K562 (cell line): ENCODE measurements around the gene VPS18. TPM values are rescaled to one million over a fixed set of nuclear protein-coding genes. Genes with fewer than 3 reads are reported as not detected.

ENCODE experiments used
- ATAC-seq: fragments of 200-7000 bp; cut with Tn5 transposase; 3 replicates; pipeline ENCODE4 v1.9.1; 2020; ENCODE audit warnings: moderate library complexity
- BruUV-seq: library from RNA; stranded (reverse); fragments of 400-500 nt; replicated peaks from 2 replicates; lab custom pipeline; 2021; lab: Mats Ljungman, UMichigan
- CTCF ChIA-PET: fragments of 300-600 bp; formaldehyde crosslinking; extraction: SDS; loops from one replicate; lab custom pipeline; 2021; ENCODE audit warnings: low intra/inter-chr PET ratio; lab: Yijun Ruan, JAX
- POLR2A ChIA-PET: fragments of 300-600, 350-650 bp; sonication (Branson Sonifier 250); formaldehyde crosslinking; extraction: SDS; loops from one replicate; lab custom pipeline; 2021; ENCODE audit warnings: antibody characterized with exemption, inconsistent platforms; lab: Yijun Ruan, JAX
- DNase-seq, 4 experiments: peaks; one replicate each; pipeline versions ENCODE4 v3.0.0 to v3.0.0-alpha.2; 2011 to 2018; ENCODE audit warnings: low spot score in 3 of 4, mixed read lengths in 3 of 4; ENCODE audit errors: extremely low read depth in 1 of 4
- FAIRE-seq: peaks from 2 replicates; lab custom pipeline; 2011; peaks lifted over from hg19 to GRCh38; lab: Jason Lieb, UNC
- H2AFZ ChIP-seq: 2 replicates; pipeline ENCODE4 v1.6.0; 2011; ENCODE audit warnings: low read depth, low read length, control low read depth, inconsistent platforms
- H3K27ac ChIP-seq: fragments of 200-600 bp; 3 replicates; pipeline ENCODE4 v1.8.0; 2011; ENCODE audit warnings: low read depth, mild to moderate bottlenecking, control low read depth, inconsistent platforms, low read length, moderate library complexity, mixed read lengths; ENCODE audit errors: extremely low read depth
- H3K27me3 ChIP-seq, 2 experiments: fragments of 300-600 bp in 1 of 2; 2 replicates in 1 of 2; 3 replicates in 1 of 2; pipeline versions ENCODE4 v1.6.0 to v1.8.0; 2011; ENCODE audit warnings: inconsistent platforms in 2 of 2, low read length in 2 of 2, mild to moderate bottlenecking in 1 of 2, mixed read lengths in 1 of 2, moderate library complexity in 1 of 2; ENCODE audit not compliant: control insufficient read depth in 2 of 2, insufficient read depth in 2 of 2
- H3K36me3 ChIP-seq: fragments of 300-600 bp; 3 replicates; pipeline ENCODE4 v1.8.0; 2011; ENCODE audit warnings: mild to moderate bottlenecking, low read length, inconsistent platforms; ENCODE audit not compliant: control insufficient read depth, insufficient read depth
- H3K4me1 ChIP-seq, 2 experiments: fragments of 200-600 bp in 1 of 2; replicated peaks in 1 of 2; 2 replicates in 1 of 2; 3 replicates in 1 of 2; pipeline versions ENCODE4 v1.5.1 to v1.8.0; 2011; ENCODE audit warnings: inconsistent platforms in 2 of 2, low read length in 2 of 2, mild to moderate bottlenecking in 1 of 2, mixed read lengths in 1 of 2, moderate library complexity in 1 of 2; ENCODE audit not compliant: control insufficient read depth in 2 of 2, insufficient read depth in 2 of 2
- H3K4me2 ChIP-seq: 2 replicates; pipeline ENCODE4 v1.6.1; 2011; ENCODE audit warnings: low read length, control low read depth, inconsistent platforms, mixed read lengths; ENCODE audit not compliant: insufficient read depth
- H3K4me3 ChIP-seq: fragments of 200-600 bp; sonication (generic), shearing (Covaris generic); 2 replicates; pipeline ENCODE4 v1.5.1; 2016; ENCODE audit warnings: control low read depth, inconsistent platforms
- H3K79me2 ChIP-seq: fragments of 200-600 bp; 3 replicates; pipeline ENCODE4 v1.8.0; 2011; ENCODE audit warnings: low read length, inconsistent platforms; ENCODE audit not compliant: control insufficient read depth, insufficient read depth
- H3K9ac ChIP-seq, 2 experiments: 2 replicates each; pipeline versions ENCODE4 v1.6.0 to v1.6.1; 2011; ENCODE audit warnings: low read depth in 2 of 2, low read length in 2 of 2, control low read depth in 1 of 2, inconsistent platforms in 1 of 2, mild to moderate bottlenecking in 1 of 2, mixed read lengths in 1 of 2; ENCODE audit not compliant: insufficient read depth in 1 of 2
- H3K9me1 ChIP-seq: one replicate; pipeline ENCODE4 v1.6.0; 2011; ENCODE audit warnings: inconsistent platforms, mild to moderate bottlenecking, low read length, moderate library complexity; ENCODE audit not compliant: control insufficient read depth, insufficient read depth
- H3K9me3 ChIP-seq: replicated peaks from 2 replicates; pipeline ENCODE4 v1.5.1; 2011; ENCODE audit warnings: low read depth, low read length, inconsistent platforms; ENCODE audit not compliant: control insufficient read depth, insufficient read depth
- H4K20me1 ChIP-seq: replicated peaks from 2 replicates; pipeline ENCODE4 v1.6.1; 2011; ENCODE audit warnings: low read length, inconsistent platforms, mixed read lengths; ENCODE audit not compliant: control insufficient read depth, insufficient read depth
- ADNP ChIP-seq: fragments of 200-800 bp; sonication (Bioruptor generic); IDR thresholded peaks from 2 replicates; pipeline ENCODE4 v1.6.1; 2016; ENCODE audit warnings: missing genetic modification characterization, missing compliant biosample characterization
- NR2C1 ChIP-seq, 2 experiments: fragments of 450-650 bp; IDR thresholded peaks; 2 replicates each; pipeline ENCODE4 v1.6.1; 2017; ENCODE audit warnings: mild to moderate bottlenecking in 2 of 2, antibody characterized with exemption in 1 of 2, inconsistent platforms in 1 of 2, missing compliant biosample characterization in 1 of 2, missing genetic modification characterization in 1 of 2
- PHTF2 ChIP-seq: fragments of 250-450 bp; sonication (Bioruptor Pico); IDR thresholded peaks from 2 replicates; pipeline ENCODE4 v1.5.0; 2021; ENCODE audit warnings: mild to moderate bottlenecking
- RFX1 ChIP-seq: fragments of 450-650 bp; IDR thresholded peaks from 2 replicates; pipeline ENCODE4 v1.6.1; 2016; ENCODE audit warnings: mild to moderate bottlenecking, moderate library complexity
- XRCC3 ChIP-seq: fragments of 450-650 bp; IDR thresholded peaks from 2 replicates; pipeline ENCODE4 v1.6.1; 2017; ENCODE audit warnings: mild to moderate bottlenecking, moderate library complexity
- WGBS: fragments of 100-300 bp; shearing (Covaris generic); methylation state at CpG from one replicate; pipeline ENCODE4 v1.1.6; 2016; ENCODE audit warnings: low coverage, mixed read lengths; ENCODE audit not compliant: insufficient coverage; ENCODE audit errors: missing lambda C conversion rate; 5-methylcytosine and 5-hydroxymethylcytosine counted together
- in situ Hi-C: fragments of 300-500 bp; cut with MboI; formaldehyde crosslinking; loops from 4 replicates; pipeline ENCODE4 v1.15.0; 2018; ENCODE audit warnings: inconsistent platforms, mixed read lengths
- intact Hi-C: fragments of 100-400 bp; cut with micrococcal nuclease; formaldehyde crosslinking; loops from 2 replicates; pipeline ENCODE4 v1.14.2; 2022
- polyA plus RNA-seq, 8 experiments: library from polyadenylated mRNA; depleted of rRNA in 4 of 8; stranded (reverse) in 5 of 8; unstranded in 3 of 8; fragments of >200 nt; fragmentation: Nextera tagmentation in 2 of 8; fragmentation: Illumina TruSeq in 1 of 8; extraction: Ambion mirVana in 2 of 8; extraction: Trizol in 1 of 8; gene quantifications; 2 replicates each; pipeline versions ENCODE4 v1.2.1 to v1.2.3, GENCODE V29; 2011 to 2014; ENCODE audit warnings: inconsistent platforms in 1 of 8, missing spikeins in 1 of 8
- total RNA-seq, 7 experiments: library from RNA; depleted of rRNA in 6 of 7; stranded (reverse); fragments of >200 nt in 6 of 7; fragmentation: Illumina TruSeq in 2 of 7; extraction: Trizol in 2 of 7; gene quantifications; 2 replicates each; pipeline versions ENCODE4 v1.2.1 to v1.2.3, GENCODE V29; 2011 to 2021; ENCODE audit warnings: low replicate concordance in 1 of 7
- TF ChIP-seq, protein P1 (sequence below): fragments of 250-450 bp; sonication (Bioruptor Pico); IDR thresholded peaks from 2 replicates; pipeline ENCODE4 v1.5.0; 2021; ENCODE audit warnings: mild to moderate bottlenecking, borderline replicate concordance

VPS18 gene
- total and polyA plus RNA-seq, 9 of the 15 experiments (the other 6 are each of a cell fraction or from before 2014, with no cell fraction given): 0.73 to 19.9 (median 8.5) TPM

DNA sequence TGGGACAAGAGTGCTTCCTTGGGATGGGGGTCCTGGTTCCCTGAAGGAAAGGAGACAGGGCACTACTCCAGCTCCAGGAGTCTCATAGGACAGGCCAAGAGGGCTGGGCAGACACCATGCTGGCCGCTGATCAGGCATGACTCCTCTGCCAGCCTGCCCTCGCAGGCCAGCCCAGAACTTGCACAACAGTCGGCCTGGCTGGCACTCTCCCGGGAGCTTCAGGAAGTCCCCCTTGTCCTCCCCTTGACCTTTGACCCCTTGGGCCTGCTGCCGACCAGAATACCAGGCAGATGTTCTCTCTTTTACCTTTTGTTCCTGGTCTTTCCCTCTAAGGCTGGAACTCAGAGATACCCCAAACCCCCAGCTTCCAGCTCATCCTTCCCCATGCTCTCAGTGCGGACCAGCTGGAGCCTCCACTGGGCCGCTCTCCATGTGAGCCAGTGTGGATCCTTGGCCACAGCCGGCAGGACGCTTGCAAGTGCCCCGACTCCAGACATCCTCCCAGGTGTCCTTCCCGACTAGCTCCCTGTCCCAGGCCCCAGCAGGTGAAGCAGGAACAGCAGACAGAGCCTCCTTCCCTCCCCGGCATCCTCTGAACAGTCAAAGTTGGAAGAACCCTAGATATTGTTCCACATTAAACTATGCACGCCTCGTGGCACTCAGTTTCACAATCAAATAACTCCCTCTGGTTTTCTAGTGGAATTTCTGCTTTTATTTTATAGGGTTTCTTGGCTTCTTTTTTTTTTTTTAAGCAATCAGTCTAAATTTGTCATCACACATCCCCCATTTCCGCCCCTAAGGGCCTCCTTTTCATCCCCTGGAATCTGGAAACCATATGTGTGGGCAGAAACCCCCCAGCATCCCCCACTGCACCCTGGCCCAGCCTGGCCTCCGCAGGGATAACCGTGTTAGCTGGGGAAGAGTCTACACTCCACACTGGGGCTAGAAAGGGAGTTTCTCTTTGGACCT lies 15.7 kb downstream of the VPS18 start (continued):
- TF ChIP-seq NR2C1 (IDR thresholded peaks at IDR 0.05) (peak; percentile 75), NR2C1 (tag; IDR thresholded peaks at IDR 0.05) (peak; percentile 73; the same call in 1 of the 2 replicates), XRCC3 (no peak), ADNP (tag) (no peak), PHTF2 (CRISPR knock-in tag) (no peak)
- TF ChIP-seq, all 486 proteins: peak for 2

DNA sequence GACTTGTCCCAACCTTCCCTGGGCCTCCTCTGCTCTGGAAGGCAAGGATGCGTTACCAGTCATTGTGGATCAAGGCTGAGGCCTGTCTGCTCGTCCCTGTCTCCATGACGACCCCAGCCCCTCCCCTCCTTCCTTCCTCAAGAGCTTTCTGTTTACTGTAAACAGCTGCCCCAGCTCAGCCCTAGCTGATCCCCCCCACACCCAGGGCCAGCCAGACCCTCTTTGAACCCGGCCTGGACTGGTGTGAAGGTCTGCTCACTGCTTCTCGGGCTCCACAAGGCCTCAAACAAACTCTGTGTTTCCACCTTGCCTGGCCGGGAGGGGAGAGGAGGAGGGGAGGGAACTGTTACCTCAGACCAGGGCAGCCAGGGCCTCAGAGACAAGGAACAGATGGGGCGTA lies 16.9 kb downstream of the VPS18 start:
- no peak for DNase-seq
- FAIRE-seq: no peak
- no peaks in the 10 kb centered on the region for H3K9me1 ChIP-seq
- in situ Hi-C loops (no loop called here), intact Hi-C loops (no loop called here)
- H3K36me3 ChIP-seq: no peaks in the 10 kb centered on the region
- no TSS peak for BruUV-seq
- ChIA-PET CTCF (no interaction called here), POLR2A (interaction anchor here (1.8 kb wide), 1 partner anchor 18 kb away, joined by 6 read pairs; the partner anchor contains the start of gene DLL4)
- peaks cover 11 to 34% of the 10 kb centered on the region in 2 experiments; a peak in 4 of 5 replicates for H3K4me1 ChIP-seq
- no peak for ATAC-seq
- WGBS: 51% methylated on average over 5 of the region's 7 CpGs
- no peak overlapping the region for H2AFZ ChIP-seq
- no peaks in the 10 kb centered on the region for H3K9me3 ChIP-seq
- H3K4me3 ChIP-seq: no peak overlapping the region
- H3K9ac ChIP-seq: peak overlapping the region in 1 of 2 experiments; percentile 47; a peak in 2 of 4 replicates
- no peak overlapping the region for H3K4me2 ChIP-seq
- no peaks in the 10 kb centered on the region for H4K20me1 ChIP-seq
- H3K27me3 ChIP-seq: no peaks in the 10 kb centered on the region
- H3K27ac ChIP-seq: no peak overlapping the region
- TF ChIP-seq, protein P1, sequence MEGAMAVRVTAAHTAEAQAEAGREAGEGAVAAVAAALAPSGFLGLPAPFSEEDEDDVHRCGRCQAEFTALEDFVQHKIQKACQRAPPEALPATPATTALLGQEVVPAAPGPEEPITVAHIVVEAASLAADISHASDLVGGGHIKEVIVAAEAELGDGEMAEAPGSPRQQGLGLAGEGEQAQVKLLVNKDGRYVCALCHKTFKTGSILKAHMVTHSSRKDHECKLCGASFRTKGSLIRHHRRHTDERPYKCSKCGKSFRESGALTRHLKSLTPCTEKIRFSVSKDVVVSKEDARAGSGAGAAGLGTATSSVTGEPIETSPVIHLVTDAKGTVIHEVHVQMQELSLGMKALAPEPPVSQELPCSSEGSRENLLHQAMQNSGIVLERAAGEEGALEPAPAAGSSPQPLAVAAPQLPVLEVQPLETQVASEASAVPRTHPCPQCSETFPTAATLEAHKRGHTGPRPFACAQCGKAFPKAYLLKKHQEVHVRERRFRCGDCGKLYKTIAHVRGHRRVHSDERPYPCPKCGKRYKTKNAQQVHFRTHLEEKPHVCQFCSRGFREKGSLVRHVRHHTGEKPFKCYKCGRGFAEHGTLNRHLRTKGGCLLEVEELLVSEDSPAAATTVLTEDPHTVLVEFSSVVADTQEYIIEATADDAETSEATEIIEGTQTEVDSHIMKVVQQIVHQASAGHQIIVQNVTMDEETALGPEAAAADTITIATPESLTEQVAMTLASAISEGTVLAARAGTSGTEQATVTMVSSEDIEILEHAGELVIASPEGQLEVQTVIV (CRISPR knock-in tag): no peak
- peak; percentile 77; the same call in 1 of the 2 replicates for TF ChIP-seq RFX1
- H3K79me2 ChIP-seq: no peaks in the 10 kb centered on the region
